Measurements from ENCODE around the gene AGT.
"Not testable (repeated sequence)": the region's sequence is repeated elsewhere in the genome, so short reads cannot be mapped to it uniquely, and the experiment has no call there.

The AGT gene

DNA sequence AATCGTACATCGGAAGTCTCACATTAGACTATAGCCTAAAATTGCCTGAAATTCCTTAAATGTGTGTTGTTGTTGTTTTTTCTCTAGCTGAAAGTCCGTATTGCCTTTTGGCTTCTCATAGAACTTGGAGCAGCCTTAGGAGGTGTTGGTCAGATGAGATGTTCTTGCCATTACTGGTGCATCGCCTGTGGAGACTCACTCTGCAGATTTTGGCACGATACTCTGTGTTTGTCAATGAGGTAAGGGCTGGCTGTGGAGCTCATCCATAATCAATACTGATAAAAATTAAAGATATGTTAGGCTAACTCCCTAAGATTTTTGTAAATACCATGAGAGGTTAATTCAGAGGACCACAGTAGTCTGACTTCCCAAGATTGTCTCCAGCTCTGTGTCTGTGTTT lies 28.9 kb downstream of the AGT start:
- no peak for DNase-seq

DNA sequence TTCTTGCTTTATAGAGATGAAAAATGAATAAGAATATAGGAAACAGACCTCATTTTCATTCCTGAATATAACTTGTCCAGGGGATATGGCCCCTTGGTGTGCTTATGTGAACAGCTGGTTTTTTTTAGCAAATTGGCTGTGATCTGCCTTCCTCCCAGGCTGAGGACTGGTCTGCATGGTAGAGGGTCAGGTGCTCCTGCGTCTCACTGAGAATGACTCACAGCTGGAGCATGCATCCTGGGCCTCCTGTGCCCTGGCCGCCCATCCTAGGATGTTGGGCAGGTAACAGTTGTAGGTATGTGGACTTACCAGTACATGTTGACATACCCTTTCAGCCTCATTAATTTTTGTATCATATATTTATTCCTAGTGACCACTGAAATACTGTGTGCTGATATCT lies 29.8 kb downstream of the AGT start:
- no peak for DNase-seq

DNA sequence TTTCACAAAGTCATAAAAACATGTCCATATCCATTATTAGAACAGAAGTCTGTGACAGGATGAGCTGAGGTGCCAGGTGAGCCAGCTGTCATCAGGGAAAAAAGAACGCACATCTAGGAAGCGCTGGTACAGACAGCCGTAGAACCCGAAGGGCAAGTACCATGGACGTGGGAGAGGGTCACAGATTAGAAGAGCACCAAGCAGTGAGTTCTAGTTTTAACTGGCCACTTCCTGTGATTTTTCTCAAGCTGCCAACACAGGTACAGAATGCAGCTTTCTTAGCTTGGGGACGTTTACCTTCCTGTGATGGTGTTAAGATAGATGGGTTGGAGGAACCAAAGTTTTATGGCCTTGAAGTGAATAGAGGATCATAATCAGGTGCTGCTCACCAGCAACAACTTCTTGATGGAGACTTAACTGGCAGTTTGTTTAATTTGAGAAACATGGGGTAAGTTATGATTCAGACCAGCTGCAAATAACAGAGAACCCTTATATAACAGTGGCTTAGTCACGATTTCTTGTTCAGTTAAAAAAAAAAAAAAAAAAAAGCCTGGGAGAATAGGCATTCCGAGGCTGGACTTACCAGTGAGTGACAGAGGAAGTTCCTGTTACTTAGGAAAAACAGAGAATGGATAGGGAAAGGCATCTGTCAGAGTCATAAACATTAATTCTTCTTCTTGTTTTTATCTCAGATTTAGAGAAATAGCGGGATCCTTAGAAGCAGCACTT lies 30.9 kb downstream of the AGT start:
- no peak for DNase-seq

DNA sequence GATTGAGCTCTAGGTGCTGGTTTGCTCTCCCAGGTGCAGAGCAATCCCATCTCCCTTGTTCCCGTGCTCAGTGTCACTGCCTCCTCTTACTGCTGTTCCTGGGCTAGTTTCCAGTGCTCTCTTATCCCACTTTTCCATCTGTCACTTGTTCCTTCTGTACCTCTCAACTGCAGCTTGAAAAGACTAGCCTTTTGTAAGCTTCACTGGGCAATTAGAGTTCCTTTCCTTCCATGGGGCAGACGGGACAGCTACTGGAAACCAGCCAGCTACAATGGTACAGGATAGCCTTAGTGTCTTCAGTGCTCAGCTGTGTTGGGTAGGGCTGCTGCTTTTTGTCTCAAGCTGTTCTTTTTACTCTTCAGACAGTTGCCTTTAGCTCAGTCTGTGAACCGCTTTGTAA lies 31.6 kb downstream of the AGT start:
- DNase-seq: no peak

GRCh38 chr1:230681599-230681998 lies 32.3 kb downstream of the AGT start:
- no peak for DNase-seq

DNA sequence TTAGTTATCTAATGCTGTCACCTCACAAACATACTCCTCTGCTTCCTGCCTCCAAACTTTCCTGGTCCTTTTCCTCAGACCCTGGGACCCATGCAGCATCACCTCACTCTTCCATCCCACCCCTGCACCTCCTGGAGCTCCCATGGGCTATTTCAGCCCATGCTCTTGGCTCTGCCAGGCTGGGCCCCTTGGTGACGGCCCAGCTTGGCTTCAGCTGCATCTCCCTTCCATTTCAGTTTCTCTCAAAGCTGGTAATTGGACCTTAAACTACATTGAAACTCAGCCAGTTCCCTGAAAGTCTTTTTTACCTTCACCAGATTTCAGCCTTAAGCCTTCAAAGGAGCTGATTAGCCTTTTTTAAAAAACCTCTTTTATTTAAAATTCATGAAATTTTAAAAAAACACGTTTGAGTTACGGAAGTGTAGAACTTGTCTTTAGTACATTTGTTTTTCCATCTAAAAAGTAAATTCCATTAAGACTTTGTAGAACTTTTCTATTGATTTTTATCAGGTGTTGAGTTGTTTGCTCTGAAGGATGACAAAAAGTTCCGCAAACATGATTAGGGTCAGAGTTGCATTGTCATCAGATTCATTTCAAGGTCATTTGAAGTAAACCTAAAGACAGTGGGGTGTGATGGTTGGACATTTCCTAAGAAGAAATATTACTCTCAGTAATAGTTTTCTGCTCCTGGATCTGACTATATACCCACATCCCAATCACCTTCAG lies 33.5 kb downstream of the AGT start:
- DNase-seq: no peak

DNA sequence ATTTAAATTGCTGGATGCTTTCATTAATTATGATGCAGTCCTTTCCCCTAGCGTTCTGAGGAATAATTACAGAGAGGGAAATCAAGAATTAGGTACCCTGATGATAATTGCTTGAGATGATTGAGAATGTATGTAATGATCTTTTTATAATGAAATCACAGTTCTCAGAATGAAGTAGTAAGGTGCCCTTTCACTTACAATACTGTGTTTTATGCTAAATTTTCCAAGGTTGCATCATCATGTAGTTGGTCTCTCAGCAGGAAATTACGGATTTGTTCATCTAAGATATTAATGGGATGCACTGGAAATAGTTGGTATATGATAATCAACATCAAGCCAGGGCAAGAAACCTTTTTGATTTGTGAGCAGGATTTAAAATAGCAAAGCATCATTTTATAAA lies 34.1 kb downstream of the AGT start:
- DNase-seq: no peak

- no peak for DNase-seq
Observed at GRCh38 chr1:230679192-230679591, 34.7 kb downstream of the AGT start.

DNA sequence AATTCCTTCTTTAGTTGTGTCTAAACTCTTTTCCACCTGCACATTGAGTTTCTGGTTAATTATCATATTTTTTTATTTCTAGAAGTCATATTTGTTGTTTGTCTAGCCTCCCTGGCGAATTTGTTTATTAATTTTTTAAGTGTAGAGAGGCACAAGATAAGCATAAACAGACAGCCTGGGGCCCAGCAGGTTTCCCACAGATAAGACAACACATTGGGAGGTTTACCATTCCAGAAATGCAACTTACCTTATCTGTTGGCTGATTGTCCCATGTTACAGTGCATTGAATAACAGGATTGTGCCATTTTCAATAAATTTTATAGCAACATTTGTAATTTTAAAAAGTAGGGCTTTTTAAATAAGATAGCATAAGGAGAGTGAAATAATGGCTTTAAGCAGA lies 36.7 kb downstream of the AGT start:
- DNase-seq: no peak

DNA sequence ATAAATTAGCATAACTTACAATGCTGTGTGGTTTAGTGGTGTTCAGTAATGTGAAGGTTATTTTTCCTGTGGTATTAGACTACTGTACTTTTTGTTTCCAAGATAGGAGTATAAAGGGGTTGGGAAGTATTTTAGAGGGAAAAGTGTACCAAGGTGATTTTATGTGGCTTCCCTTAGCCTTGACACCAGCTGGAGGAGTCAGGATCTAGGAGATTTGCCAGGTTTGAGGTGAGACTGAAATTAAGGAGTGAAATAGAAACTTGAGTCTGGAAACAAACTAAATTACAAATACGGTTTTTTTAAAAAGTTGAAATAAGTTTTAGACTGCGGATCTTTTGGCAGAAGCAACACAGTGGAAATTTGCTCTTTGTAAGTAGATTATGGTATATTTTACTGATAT lies 39.3 kb downstream of the AGT start:
- no peak for DNase-seq

DNA sequence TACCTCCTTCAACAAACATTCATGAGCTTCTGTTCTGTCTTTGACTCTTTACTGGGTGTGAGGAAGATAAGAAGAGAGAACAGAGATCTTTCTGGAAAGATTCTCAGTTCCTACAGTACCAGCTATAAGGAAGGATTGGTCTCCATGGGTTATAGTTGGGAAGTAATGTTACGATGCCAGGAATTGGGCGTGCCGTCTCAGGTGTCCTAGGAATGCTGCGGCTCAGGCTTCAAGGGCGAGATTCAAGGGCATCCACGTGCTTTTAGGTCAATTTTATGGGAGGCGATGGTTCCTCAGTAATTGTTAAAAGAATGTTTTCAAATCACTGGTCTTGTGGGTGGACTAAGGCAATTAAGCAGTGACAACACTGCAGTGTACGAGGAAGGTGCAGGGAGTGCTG lies 44.4 kb downstream of the AGT start:
- DNase-seq: no peak

- DNase-seq: no peak
Observed at GRCh38 chr1:230668227-230668626, 45.7 kb downstream of the AGT start.

DNA sequence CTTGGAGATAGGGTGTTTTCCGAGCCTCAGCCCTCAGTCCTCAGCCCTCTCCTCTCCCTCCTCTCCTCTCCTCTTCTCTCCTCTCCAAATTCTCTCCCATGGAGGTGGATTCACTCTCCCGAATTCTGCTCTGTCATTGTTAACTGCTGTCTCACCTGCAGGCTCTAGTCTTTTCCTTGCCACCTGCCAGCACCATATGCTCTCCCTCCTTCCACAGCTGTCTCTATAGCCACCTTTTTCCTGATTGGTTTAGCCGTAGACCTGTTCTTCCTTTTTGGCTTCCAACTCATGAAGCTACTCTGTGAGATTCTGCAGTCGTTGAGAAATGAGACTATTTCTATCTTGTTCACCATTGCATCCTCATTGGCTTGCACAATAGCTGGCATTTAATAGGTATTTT lies 51.9 kb downstream of the AGT start:
- no peak for DNase-seq

DNA sequence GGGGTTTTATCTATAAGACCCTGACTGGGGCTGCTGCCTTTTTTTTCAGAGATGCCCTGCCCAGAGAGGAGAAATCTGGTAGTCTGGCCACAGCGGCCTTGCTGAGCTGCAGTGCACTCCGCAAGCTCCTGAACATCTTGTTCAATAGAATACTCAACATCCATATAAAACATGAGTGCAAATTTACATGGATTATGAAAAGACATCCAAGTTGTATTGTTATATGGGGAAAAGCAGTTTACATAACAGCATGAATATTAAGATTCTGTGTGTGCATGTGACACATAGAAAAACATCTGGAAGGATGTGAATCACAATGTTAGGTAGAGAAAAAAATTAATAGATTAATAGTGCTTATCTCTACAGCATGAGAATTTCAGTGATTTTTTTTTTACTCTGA lies 55.2 kb downstream of the AGT start:
- no peak for DNase-seq

GRCh38 chr1:230658103-230658502 lies 55.8 kb downstream of the AGT start:
- DNase-seq: not testable (repeated sequence)

DNA sequence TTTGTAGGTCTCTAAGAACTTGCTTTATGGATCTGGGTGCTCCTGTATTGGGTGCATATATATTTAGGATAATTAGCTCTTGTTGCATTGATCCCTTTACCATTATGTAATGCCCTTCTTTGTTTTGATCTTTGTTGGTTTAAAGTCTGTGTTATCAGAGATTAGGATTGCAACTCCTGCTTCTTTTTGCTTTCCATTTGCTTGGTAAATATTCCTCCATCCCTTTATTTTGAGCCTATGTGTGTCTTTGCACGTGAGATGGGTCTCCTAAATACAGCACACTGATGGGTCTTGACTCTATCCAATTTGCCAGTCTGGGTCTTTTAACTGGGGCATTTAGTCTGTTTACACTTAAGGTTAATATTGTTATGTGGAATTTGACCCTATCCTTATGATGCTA lies 57.2 kb downstream of the AGT start:
- not testable (repeated sequence) for DNase-seq

Data from CD4-positive, alpha-beta T cell treated with Interleukin-10 for 1 hour (primary cell).